Measurements from ENCODE around the gene AFF2.
A peak's percentile ranks its signal among the peaks of the same experiment; 100 is the strongest.

AFF2 gene

DNA sequence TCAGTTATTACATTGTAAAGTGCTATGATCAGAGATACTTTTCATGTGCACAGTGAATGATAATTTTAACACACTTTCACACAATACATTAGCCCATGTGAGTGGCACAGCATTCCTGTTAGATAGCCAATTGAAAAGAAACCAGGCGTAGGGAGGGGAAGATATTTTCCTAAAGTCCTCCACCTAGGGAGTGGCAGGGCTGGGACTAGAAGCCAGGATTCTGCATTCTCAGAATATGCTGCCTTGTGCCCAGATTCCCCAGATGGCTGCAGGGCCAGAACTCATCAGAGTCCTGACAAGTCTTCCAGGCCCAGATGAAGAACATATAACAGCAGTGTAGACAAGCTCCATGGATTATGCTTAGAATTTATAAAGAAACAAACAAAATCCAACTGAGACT, 350.2 kb downstream of the AFF2 start:
- H3K4me3 ChIP-seq (replicated peaks in 1 of 2; ENCODE audit: low read depth in 2 of 2, low read length in 2 of 2), result no peak overlapping the region
- TF ChIP-seq, protein P1, sequence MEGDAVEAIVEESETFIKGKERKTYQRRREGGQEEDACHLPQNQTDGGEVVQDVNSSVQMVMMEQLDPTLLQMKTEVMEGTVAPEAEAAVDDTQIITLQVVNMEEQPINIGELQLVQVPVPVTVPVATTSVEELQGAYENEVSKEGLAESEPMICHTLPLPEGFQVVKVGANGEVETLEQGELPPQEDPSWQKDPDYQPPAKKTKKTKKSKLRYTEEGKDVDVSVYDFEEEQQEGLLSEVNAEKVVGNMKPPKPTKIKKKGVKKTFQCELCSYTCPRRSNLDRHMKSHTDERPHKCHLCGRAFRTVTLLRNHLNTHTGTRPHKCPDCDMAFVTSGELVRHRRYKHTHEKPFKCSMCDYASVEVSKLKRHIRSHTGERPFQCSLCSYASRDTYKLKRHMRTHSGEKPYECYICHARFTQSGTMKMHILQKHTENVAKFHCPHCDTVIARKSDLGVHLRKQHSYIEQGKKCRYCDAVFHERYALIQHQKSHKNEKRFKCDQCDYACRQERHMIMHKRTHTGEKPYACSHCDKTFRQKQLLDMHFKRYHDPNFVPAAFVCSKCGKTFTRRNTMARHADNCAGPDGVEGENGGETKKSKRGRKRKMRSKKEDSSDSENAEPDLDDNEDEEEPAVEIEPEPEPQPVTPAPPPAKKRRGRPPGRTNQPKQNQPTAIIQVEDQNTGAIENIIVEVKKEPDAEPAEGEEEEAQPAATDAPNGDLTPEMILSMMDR (IDR thresholded peaks at IDR 0.05; ENCODE audit: low read depth, low read length), result no peak
- DNase-seq (ENCODE audit: low read depth in 2 of 2), result no peak

DNA sequence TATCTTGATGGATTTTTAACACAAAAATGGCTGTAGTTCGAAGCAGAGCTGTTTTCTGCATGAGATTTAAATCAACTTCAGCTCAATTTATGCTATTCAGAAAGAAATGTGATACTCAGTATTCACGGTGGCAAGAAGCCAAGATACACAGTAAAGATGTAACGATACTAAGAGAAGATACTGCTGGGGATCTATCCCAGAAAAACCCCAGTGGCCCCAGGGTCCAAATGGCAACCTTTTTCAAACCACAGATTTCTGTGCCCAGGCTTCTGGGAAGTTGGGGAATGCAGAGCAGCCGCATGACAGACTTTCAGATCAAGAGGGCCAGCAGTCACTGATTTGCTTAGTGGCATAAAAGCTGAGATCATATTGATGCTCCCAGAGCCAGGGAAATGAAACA, 353.9 kb downstream of the AFF2 start:
- TF ChIP-seq, protein P1 (IDR thresholded peaks at IDR 0.05; ENCODE audit: low read depth, low read length), result no peak
- no peak overlapping the region for H3K4me3 ChIP-seq (replicated peaks in 1 of 2; ENCODE audit: low read depth in 2 of 2, low read length in 2 of 2)
- DNase-seq (ENCODE audit: low read depth in 2 of 2), result peak in 1 of 2 donors; percentile 5

DNA sequence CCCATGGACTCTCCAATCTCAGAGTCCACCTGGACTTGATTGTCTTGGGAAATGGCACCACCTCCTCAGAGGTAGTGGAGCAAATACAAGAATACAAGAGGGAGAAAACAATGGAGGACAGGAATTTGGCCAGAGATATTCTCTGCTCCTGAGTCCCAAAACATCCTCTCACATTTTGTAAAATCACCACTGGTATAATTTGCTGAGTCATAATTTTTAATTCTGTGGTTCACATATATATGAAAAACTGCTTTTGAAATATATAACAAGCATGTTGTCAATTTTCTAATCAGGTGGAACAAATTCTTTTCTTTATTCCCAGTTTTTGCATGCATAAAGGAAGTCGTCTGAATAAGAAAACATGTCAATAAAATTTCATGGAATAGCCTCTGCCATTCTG, 356.1 kb downstream of the AFF2 start:
- TF ChIP-seq, protein P1 (IDR thresholded peaks at IDR 0.05; ENCODE audit: low read depth, low read length), result no peak
- no peak for DNase-seq (ENCODE audit: low read depth in 2 of 2)
- H3K4me3 ChIP-seq (replicated peaks in 1 of 2; ENCODE audit: low read depth in 2 of 2, low read length in 2 of 2), result no peak overlapping the region

DNA sequence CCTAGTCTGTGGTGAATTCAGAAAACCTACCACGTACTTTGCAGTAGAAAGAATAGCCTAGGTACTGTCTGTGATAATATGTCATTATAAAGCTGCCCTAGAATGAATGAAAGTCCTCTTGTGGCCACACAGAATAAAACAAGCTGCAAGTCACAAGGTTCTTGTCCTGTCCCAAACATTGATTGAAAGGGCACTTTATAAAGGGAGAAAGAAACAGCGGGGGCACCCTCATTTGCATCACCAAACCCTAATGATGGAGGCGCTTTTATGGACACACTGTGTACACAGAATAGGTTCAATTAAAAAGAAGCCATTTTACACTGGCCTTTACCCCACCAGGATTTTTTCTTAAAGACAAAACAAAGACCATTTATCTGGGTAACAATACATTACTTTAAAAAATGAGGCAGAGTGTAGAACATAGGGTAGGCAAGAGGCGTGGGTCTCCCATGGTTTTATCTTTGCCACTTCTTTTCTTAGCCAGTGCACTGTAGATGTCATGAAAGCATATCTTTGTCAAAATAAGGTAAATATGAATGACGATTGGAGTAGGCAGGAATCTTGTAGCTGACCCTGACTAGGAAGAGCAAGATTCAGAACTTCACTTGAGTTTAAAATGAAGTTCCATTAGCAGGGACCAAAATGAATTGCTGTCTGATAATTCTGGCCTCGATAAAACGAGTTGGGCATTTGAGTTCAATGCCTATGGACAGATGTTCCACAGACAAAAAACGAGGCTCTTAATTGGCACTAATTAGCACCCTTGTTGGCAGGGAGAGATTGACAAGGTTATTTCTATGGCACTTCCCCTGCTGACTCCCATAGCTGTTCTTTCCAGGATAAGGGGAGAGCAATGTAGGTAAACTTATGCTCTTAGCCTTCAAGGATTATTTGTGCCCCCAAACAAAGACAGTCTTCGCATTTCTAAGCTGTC, 365.1 kb downstream of the AFF2 start:
- DNase-seq (ENCODE audit: low read depth in 2 of 2), result no peak
- no peak overlapping the region for H3K4me3 ChIP-seq (replicated peaks in 1 of 2; ENCODE audit: low read depth in 2 of 2, low read length in 2 of 2)
- TF ChIP-seq, protein P1 (IDR thresholded peaks at IDR 0.05; ENCODE audit: low read depth, low read length), result no peak

DNA sequence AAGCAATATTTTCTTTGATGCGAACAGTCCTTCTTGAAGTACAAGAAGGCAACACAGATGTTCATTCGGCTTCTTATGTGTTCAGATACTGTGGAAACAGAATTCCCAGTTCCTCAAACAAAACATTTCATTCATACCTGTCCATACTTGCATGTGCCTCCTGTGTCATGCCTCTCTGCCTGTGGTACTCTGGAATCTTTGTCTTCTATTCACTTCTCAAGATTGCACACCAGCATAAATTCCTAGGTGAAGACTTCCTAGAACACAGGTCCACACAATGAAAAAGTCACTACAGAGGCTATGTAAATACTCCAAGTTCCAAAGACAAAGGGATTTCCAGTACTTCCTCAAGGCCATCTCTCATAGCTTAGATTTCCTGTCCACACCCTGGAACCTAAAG, 367.2 kb downstream of the AFF2 start:
- no peak for DNase-seq (ENCODE audit: low read depth in 2 of 2)
- no peak overlapping the region for H3K4me3 ChIP-seq (replicated peaks in 1 of 2; ENCODE audit: low read depth in 2 of 2, low read length in 2 of 2)
- TF ChIP-seq, protein P1 (IDR thresholded peaks at IDR 0.05; ENCODE audit: low read depth, low read length), result no peak

DNA sequence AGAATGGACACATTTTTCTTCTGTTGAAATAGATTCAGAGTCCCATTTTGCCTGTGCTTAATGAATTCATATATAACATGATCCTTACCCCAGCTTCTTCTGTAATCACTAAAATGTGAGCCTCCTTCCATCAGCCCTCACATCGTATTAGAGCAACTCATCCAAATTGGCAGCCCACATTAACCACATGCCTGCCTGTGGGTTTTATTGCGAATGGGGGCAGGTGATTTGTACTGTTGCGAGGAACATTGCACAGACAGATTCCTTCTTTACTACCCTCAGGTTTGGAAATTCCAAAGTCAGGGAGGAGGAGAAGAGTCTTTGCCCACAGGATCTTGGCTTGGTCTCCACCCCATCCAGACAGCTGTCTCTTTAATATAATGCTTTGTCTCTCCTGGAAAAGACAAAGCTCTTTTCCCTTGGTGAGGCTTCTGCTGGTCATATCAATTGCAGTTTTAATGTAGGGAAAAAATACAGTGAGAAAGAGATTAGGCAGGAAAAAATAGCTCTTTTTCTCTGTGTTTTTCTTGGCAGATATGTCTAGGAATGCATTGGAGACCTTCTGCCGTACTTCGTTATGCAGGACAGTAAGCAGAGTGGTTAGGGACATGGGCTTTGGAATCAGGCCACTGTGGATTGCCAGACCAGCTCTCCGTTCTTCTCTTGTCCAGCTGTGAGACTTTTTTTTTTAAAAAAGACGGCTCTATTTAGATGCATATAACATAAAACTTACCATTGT, 371.2 kb downstream of the AFF2 start:
- no peak overlapping the region for H3K4me3 ChIP-seq (replicated peaks in 1 of 2; ENCODE audit: low read depth in 2 of 2, low read length in 2 of 2)
- TF ChIP-seq, protein P1 (IDR thresholded peaks at IDR 0.05; ENCODE audit: low read depth, low read length), result no peak
- DNase-seq (ENCODE audit: low read depth in 2 of 2), result peak; percentile 73 to 78

All from cardiac fibroblast (primary cell).